ENCODE results near the gene TBC1D2. TPM values are rescaled to one million over a fixed set of nuclear protein-coding genes. Genes with fewer than 3 reads are reported as not detected.

Gene TBC1D2
- total and polyA plus RNA-seq, 10 of the 15 experiments (the other 5 are each of a cell fraction or from before 2014, with no cell fraction given): 0.04 to 1.6 (median 1.1) TPM

DNA sequence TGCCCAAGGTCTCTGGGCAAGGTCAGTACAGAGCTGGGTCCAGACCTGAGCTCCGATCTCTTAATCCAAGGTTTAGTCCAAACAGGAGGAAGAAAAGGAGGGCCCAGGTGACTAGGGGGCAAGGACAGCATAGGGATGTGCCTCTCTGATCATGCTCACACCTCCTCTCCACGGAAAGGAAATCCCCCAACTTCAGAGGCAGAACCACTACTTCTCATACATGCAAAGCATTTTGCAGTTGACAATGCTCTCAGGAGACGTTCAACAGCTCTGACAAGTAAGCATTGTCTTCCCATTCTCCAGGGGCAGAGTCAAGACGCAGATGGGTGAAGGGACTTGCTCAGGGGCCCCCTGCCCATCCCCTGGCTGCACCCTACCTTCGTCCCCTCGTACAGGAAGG lies 54.3 kb downstream of the TBC1D2 start:
- BruUV-seq (replicated peaks): no TSS peak
- Histone ChIP-seq H3K4me3 (no peak overlapping the region), H3K27ac (ENCODE audit: control insufficient read depth, insufficient read depth) (peak overlapping the region; percentile 37; the same call in 1 of the 2 replicates), H3K9me3 (replicated peaks; ENCODE audit: control insufficient read depth, insufficient read depth, low read length) (no peaks in the 10 kb centered on the region), H3K9ac (ENCODE audit: control insufficient read depth, insufficient read depth, low read length) (peak overlapping the region; percentile 24; the same call in 1 of the 2 replicates), H3K4me1 (ENCODE audit: control insufficient read depth, insufficient read depth, low read length) (peaks cover 11% of the 10 kb centered on the region), H3K27me3 (replicated peaks in 1 of 2; ENCODE audit: control insufficient read depth in 2 of 2, insufficient read depth in 2 of 2, low read length in 1 of 2) (no peaks in the 10 kb centered on the region), H3K36me3 (ENCODE audit: control insufficient read depth in 2 of 2, insufficient read depth in 2 of 2, low read length in 1 of 2) (no peaks in the 10 kb centered on the region), H3K4me2 (ENCODE audit: control insufficient read depth, insufficient read depth) (peak overlapping the region; percentile 82), H3K79me2 (ENCODE audit: control insufficient read depth, insufficient read depth, low read length) (no peaks in the 10 kb centered on the region), H2AFZ (ENCODE audit: control insufficient read depth, low read depth, low read length) (peak overlapping the region; percentile 88), H4K20me1 (ENCODE audit: control insufficient read depth, insufficient read depth) (no peaks in the 10 kb centered on the region)
- peak; percentile 86 for ATAC-seq
- CTCF ChIA-PET: interaction anchor here (0.6 to 1.5 kb wide), 6 partner anchors 51 to 300 kb away, joined by 3 to 6 read pairs (median 4); partner anchors contain the start of gene TBC1D2
- FAIRE-seq: peak; percentile 97
- POLR2A ChIA-PET: interaction anchor here (1.0 to 1.3 kb wide), 3 partner anchors 13 to 111 kb away, joined by 3 read pairs; no protein-coding TSS in a partner anchor
- 1% methylated on average over 6 of the region's 6 CpGs for WGBS (ENCODE audit: insufficient coverage, insufficient replicate concordance, low lambda C conversion rate, missing lambda C conversion rate)
- intact Hi-C loops (cut with micrococcal nuclease; ENCODE audit: unreplicated experiment) (no loop called here), in situ Hi-C loops (cut with MboI) (no loop called here)
- DNase-seq (ENCODE audit: low read depth, low spot score): peak; percentile 40
- RAD21 ChIA-PET (ENCODE audit: unreplicated experiment): interaction anchor here (1.1 to 1.2 kb wide), 2 partner anchors 83 to 279 kb away, joined by 3 to 4 read pairs; partner anchors contain the start of genes TRIM14 and TRMO
- SMC1A ChIA-PET (ENCODE audit: uncharacterized antibody, unreplicated experiment): interaction anchor here (0.8 to 1.5 kb wide), 3 partner anchors 56 to 93 kb away, joined by 3 to 4 read pairs (median 3); no protein-coding TSS in a partner anchor
- TF ChIP-seq IKZF1 (conservative IDR thresholded peaks at IDR 0.05): peak; percentile 25; the same call in 1 of the 2 replicates
- TF ChIP-seq, protein P1, sequence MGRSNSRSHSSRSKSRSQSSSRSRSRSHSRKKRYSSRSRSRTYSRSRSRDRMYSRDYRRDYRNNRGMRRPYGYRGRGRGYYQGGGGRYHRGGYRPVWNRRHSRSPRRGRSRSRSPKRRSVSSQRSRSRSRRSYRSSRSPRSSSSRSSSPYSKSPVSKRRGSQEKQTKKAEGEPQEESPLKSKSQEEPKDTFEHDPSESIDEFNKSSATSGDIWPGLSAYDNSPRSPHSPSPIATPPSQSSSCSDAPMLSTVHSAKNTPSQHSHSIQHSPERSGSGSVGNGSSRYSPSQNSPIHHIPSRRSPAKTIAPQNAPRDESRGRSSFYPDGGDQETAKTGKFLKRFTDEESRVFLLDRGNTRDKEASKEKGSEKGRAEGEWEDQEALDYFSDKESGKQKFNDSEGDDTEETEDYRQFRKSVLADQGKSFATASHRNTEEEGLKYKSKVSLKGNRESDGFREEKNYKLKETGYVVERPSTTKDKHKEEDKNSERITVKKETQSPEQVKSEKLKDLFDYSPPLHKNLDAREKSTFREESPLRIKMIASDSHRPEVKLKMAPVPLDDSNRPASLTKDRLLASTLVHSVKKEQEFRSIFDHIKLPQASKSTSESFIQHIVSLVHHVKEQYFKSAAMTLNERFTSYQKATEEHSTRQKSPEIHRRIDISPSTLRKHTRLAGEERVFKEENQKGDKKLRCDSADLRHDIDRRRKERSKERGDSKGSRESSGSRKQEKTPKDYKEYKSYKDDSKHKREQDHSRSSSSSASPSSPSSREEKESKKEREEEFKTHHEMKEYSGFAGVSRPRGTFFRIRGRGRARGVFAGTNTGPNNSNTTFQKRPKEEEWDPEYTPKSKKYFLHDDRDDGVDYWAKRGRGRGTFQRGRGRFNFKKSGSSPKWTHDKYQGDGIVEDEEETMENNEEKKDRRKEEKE (IDR thresholded peaks at IDR 0.05): no peak
- TF ChIP-seq RB1 (IDR thresholded peaks at IDR 0.05; ENCODE audit: borderline replicate concordance): no peak
- TF ChIP-seq MTA2 (IDR thresholded peaks at IDR 0.05; ENCODE audit: low read depth): 0 out of 2 replicates have a peak, but pooled peaks have one; percentile 29
- TF ChIP-seq, protein P2, sequence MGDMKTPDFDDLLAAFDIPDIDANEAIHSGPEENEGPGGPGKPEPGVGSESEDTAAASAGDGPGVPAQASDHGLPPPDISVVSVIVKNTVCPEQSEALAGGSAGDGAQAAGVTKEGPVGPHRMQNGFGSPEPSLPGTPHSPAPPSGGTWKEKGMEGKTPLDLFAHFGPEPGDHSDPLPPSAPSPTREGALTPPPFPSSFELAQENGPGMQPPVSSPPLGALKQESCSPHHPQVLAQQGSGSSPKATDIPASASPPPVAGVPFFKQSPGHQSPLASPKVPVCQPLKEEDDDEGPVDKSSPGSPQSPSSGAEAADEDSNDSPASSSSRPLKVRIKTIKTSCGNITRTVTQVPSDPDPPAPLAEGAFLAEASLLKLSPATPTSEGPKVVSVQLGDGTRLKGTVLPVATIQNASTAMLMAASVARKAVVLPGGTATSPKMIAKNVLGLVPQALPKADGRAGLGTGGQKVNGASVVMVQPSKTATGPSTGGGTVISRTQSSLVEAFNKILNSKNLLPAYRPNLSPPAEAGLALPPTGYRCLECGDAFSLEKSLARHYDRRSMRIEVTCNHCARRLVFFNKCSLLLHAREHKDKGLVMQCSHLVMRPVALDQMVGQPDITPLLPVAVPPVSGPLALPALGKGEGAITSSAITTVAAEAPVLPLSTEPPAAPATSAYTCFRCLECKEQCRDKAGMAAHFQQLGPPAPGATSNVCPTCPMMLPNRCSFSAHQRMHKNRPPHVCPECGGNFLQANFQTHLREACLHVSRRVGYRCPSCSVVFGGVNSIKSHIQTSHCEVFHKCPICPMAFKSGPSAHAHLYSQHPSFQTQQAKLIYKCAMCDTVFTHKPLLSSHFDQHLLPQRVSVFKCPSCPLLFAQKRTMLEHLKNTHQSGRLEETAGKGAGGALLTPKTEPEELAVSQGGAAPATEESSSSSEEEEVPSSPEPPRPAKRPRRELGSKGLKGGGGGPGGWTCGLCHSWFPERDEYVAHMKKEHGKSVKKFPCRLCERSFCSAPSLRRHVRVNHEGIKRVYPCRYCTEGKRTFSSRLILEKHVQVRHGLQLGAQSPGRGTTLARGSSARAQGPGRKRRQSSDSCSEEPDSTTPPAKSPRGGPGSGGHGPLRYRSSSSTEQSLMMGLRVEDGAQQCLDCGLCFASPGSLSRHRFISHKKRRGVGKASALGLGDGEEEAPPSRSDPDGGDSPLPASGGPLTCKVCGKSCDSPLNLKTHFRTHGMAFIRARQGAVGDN (IDR thresholded peaks at IDR 0.05): peak; percentile 67; the same call in 1 of the 2 replicates
- TF ChIP-seq KDM1A (IDR thresholded peaks at IDR 0.05; ENCODE audit: borderline replicate concordance): no peak
- TF ChIP-seq BMI1 (IDR thresholded peaks at IDR 0.05; ENCODE audit: borderline replicate concordance): no peak
- TF ChIP-seq, protein P3, sequence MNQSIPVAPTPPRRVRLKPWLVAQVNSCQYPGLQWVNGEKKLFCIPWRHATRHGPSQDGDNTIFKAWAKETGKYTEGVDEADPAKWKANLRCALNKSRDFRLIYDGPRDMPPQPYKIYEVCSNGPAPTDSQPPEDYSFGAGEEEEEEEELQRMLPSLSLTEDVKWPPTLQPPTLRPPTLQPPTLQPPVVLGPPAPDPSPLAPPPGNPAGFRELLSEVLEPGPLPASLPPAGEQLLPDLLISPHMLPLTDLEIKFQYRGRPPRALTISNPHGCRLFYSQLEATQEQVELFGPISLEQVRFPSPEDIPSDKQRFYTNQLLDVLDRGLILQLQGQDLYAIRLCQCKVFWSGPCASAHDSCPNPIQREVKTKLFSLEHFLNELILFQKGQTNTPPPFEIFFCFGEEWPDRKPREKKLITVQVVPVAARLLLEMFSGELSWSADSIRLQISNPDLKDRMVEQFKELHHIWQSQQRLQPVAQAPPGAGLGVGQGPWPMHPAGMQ (IDR thresholded peaks at IDR 0.05; ENCODE audit: borderline replicate concordance): no peak
- TF ChIP-seq NR2C1 (IDR thresholded peaks at IDR 0.05): no peak
- TF ChIP-seq JUND (IDR thresholded peaks at IDR 0.05; ENCODE audit: low read depth, low read length): no peak
- no peak for TF ChIP-seq EP300 (IDR thresholded peaks at IDR 0.05; ENCODE audit: borderline replicate concordance in 1 of 2, control insufficient read depth in 1 of 2, low read depth in 2 of 2, low read length in 2 of 2)
- no peak for TF ChIP-seq ZNF207 (IDR thresholded peaks at IDR 0.05; ENCODE audit: borderline replicate concordance)
- no peak for TF ChIP-seq EED (IDR thresholded peaks at IDR 0.05; ENCODE audit: low read depth)
- no peak for TF ChIP-seq GATAD2B (conservative IDR thresholded peaks at IDR 0.05; ENCODE audit: low read depth)
- peak; percentile 17 for TF ChIP-seq MEF2B (IDR thresholded peaks at IDR 0.05; ENCODE audit: partially characterized antibody, poor library complexity, severe bottlenecking)
- no peak for TF ChIP-seq PAX5 (IDR thresholded peaks at IDR 0.05; ENCODE audit: borderline replicate concordance, low read depth, low read length)
